GM12872 (cell line): Measurements from ENCODE around the gene LSM12.

Experiments used
- TF ChIP-seq, protein P1 (sequence below): IDR thresholded peaks from 3 replicates; pipeline ENCODE4 v1.5.1; 2011; ENCODE audit warnings: low read depth, mild to moderate bottlenecking, low read length, moderate library complexity; ENCODE audit not compliant: insufficient read depth

The LSM12 gene

DNA sequence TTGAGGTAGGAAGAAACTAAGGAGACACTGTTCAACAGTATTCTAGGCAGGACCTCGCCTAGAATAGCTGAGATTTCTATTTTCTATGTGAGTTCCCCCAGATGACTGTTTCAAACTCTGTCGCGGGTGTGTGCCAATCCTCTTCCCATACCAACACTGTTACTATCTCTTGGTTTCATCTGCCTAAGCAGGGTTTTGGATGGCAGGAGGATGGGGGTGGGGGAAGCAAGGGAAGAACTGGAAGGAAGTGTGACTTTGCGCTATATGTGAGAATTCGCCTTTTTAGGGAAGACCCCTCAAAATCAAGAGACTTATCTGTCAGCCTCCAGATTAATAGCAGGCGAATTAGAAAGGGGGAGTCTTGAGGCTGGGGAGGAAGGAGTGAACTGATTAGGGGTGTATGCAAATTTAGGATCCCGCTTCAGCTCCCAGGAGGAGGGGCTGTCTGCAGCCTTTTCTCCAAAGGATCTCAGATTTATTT lies 3.5 kb upstream of the LSM12 start:
- TF ChIP-seq, protein P1, sequence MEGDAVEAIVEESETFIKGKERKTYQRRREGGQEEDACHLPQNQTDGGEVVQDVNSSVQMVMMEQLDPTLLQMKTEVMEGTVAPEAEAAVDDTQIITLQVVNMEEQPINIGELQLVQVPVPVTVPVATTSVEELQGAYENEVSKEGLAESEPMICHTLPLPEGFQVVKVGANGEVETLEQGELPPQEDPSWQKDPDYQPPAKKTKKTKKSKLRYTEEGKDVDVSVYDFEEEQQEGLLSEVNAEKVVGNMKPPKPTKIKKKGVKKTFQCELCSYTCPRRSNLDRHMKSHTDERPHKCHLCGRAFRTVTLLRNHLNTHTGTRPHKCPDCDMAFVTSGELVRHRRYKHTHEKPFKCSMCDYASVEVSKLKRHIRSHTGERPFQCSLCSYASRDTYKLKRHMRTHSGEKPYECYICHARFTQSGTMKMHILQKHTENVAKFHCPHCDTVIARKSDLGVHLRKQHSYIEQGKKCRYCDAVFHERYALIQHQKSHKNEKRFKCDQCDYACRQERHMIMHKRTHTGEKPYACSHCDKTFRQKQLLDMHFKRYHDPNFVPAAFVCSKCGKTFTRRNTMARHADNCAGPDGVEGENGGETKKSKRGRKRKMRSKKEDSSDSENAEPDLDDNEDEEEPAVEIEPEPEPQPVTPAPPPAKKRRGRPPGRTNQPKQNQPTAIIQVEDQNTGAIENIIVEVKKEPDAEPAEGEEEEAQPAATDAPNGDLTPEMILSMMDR: no peak

- TF ChIP-seq, protein P1: no peak
Observed at GRCh38 chr17:44067545-44067940, 1.1 kb upstream of the LSM12 start.

DNA sequence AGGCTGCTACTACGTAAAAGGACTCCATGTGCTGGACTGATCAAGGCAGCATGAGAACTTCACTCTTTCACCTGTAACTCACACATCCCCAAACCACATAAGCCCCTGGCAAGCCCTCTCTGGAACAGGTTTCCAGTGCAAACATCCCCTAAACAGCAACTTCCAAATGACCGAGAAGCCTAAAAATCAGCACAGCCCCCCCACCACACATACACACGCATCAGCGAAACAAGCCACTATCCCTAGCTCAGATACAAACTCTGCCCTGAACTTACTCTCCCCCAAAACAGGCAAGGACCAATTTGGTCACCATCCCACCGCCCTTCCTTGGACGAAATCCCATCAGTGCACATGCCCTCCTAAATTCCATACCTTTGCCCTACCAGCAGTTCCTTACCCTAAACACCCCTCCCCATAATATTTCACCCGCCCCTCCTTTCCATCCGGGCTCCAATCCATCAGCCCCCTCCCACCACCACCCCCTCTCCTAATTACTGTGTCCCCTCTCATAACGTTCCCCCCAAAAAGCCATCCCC lies 735 bp downstream of the LSM12 start:
- TF ChIP-seq, protein P1: no peak

- TF ChIP-seq, protein P1: no peak
Observed at GRCh38 chr17:44063704-44064639, 2.5 kb downstream of the LSM12 start.

DNA sequence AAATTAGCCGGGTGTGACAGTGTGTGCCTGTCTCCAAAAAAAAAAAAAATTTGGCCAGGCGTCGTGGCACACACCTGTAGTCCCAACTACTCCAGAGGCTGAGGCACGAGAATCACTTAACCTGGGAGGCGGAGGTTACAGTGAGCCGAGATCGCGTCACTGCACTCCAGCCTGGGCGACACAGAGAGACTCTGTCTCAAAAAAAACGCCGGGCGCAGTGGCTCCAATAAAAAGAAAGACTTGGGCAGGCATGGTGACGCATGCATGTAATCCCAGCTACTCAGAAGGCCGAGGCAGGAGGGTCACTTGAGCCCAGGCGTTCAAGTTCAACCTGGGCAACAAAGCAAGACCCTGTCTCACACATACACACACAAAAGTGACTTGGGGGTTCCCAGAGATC lies 3.6 kb downstream of the LSM12 start:
- TF ChIP-seq, protein P1: no peak

DNA sequence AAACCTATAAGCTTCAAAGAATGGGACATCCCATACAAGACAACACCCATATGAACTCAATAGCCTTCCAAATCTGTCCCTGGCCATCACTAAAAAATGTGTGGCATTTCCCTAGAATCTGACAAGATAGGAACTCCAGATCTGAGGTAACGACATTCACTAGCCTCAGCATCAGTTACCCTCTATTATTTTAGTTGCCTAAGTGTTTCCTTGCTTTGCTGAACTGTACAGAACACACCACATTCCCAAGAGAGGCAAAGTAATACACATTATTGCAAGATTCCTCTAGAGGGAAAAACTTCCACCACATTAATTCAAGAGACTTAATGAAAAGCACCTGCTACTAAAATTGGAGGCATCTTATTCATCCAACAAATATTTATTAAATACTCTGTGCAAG lies 5.0 kb downstream of the LSM12 start:
- TF ChIP-seq, protein P1: no peak

GRCh38 chr17:44059101-44059892 lies 7.2 kb downstream of the LSM12 start:
- TF ChIP-seq, protein P1: no peak
